ENCODE results near the gene WDR73.
"Not testable (repeated sequence)": the region's sequence is repeated elsewhere in the genome, so short reads cannot be mapped to it uniquely, and the experiment has no call there.

WDR73 gene

GRCh38 chr15:84653910-84654688 is at the start of gene WDR73:
WDR73 (minus strand) TSS chr15:84654283; CDS start chr15:84654274, 9 bp downstream.
- FAIRE-seq = peak; percentile 90

- no peak for FAIRE-seq
These were observed 49.7 kb upstream of the WDR73 start for GRCh38 chr15:84703808-84704207.

- FAIRE-seq = no peak
These were observed 48.9 kb upstream of the WDR73 start for GRCh38 chr15:84702961-84703482.

GRCh38 chr15:84699538-84700191 is 45.6 kb upstream of the WDR73 start:
- no peak for FAIRE-seq

GRCh38 chr15:84697236-84697990 is 43.3 kb upstream of the WDR73 start:
- FAIRE-seq = no peak

GRCh38 chr15:84696757-84697156 is 42.7 kb upstream of the WDR73 start:
- FAIRE-seq = no peak

GRCh38 chr15:84690342-84690741 is 36.3 kb upstream of the WDR73 start:
- FAIRE-seq = no peak

- FAIRE-seq = no peak
These were observed 35.8 kb upstream of the WDR73 start for GRCh38 chr15:84689858-84690257.

- FAIRE-seq = not testable (repeated sequence)
These were observed 32.4 kb upstream of the WDR73 start for GRCh38 chr15:84686446-84686845.

- no peak for FAIRE-seq
These were observed 31.2 kb upstream of the WDR73 start for GRCh38 chr15:84685304-84685703.

GRCh38 chr15:84684092-84684491 is 30.0 kb upstream of the WDR73 start:
- no peak for FAIRE-seq

- FAIRE-seq = no peak
These were observed 27.7 kb upstream of the WDR73 start for GRCh38 chr15:84681831-84682230.

- FAIRE-seq = no peak
These were observed 17.1 kb upstream of the WDR73 start for GRCh38 chr15:84671211-84671610.

GRCh38 chr15:84669726-84670125 is 15.6 kb upstream of the WDR73 start:
- no peak for FAIRE-seq

GRCh38 chr15:84668221-84668982 is 14.3 kb upstream of the WDR73 start:
- FAIRE-seq = no peak

- FAIRE-seq = no peak
These were observed 12.3 kb upstream of the WDR73 start for GRCh38 chr15:84666373-84666772.

GRCh38 chr15:84661001-84661400 is 6.9 kb upstream of the WDR73 start:
- no peak for FAIRE-seq

GRCh38 chr15:84659904-84660781 is 6.1 kb upstream of the WDR73 start:
- FAIRE-seq = no peak

GRCh38 chr15:84658788-84659411 is 4.8 kb upstream of the WDR73 start:
- FAIRE-seq = no peak

GRCh38 chr15:84658080-84658787 is 4.2 kb upstream of the WDR73 start, which contains the start of gene NMB:
NMB (minus strand) TSS chr15:84658199; CDS start chr15:84658152, 47 bp downstream.
- FAIRE-seq = no peak
